ENCODE results near the gene NFATC2.

GRCh38 chr20:51387125-51387875 lies 155.2 kb downstream of the NFATC2 start:
- TF ChIP-seq CTCF (conservative IDR thresholded peaks at IDR 0.05; ENCODE audit: low read length) = no peak
- TF ChIP-seq EZH2phosphoT487 (IDR thresholded peaks at IDR 0.05; ENCODE audit: borderline replicate concordance) = no peak
